Lung (tissue), 12 donors: ENCODE measurements around the gene TBC1D22A. TPM values are rescaled to one million over a fixed set of nuclear protein-coding genes. Genes with fewer than 3 reads are reported as not detected.

Experiments used
- ATAC-seq: fragments of 200-7000 bp; cut with Tn5 transposase; one replicate; pipeline ENCODE4 v1.9.1; 2020; ENCODE audit warnings: moderate number of reproducible peaks; ENCODE audit not compliant: insufficient read depth, low FRiP score
- DNase-seq, 3 donors: peaks; one replicate each; pipeline ENCODE4 v3.0.0-alpha.2; 2013 to 2017
- H3K27ac ChIP-seq, 2 donors: one replicate each; pipeline ENCODE4 v1.5.1; 2013; ENCODE audit warnings: mild to moderate bottlenecking in 2 of 2, moderate library complexity in 2 of 2, control low read depth in 1 of 2, inconsistent platforms in 1 of 2, low read depth in 1 of 2, low read length in 1 of 2
- H3K27me3 ChIP-seq, 3 donors: one replicate each; pipeline ENCODE4 v1.5.1; 2013; ENCODE audit warnings: low read length in 2 of 3; ENCODE audit not compliant: control insufficient read depth in 3 of 3, insufficient read depth in 3 of 3
- H3K36me3 ChIP-seq, 4 donors: one replicate each; pipeline ENCODE4 v1.5.1; 2013; ENCODE audit warnings: low read length in 4 of 4, mild to moderate bottlenecking in 1 of 4, moderate library complexity in 1 of 4; ENCODE audit not compliant: control insufficient read depth in 4 of 4, insufficient read depth in 4 of 4
- H3K4me1 ChIP-seq, 5 donors: one replicate each; pipeline ENCODE4 v1.5.1; 2013; ENCODE audit warnings: low read length in 5 of 5, mild to moderate bottlenecking in 2 of 5, moderate library complexity in 1 of 5; ENCODE audit not compliant: control insufficient read depth in 5 of 5, insufficient read depth in 5 of 5
- H3K4me3 ChIP-seq: one replicate; pipeline ENCODE4 v1.5.1; 2013; ENCODE audit warnings: mild to moderate bottlenecking, control low read depth, moderate library complexity
- H3K9ac ChIP-seq, 2 donors: one replicate each; pipeline ENCODE4 v1.5.1; 2013; ENCODE audit warnings: low read length in 2 of 2, control low read depth in 1 of 2; ENCODE audit not compliant: insufficient read depth in 1 of 2
- H3K9me3 ChIP-seq, 4 donors: one replicate each; pipeline ENCODE4 v1.5.1; 2013; ENCODE audit warnings: low read length in 3 of 4, mild to moderate bottlenecking in 1 of 4, moderate library complexity in 1 of 4; ENCODE audit not compliant: control insufficient read depth in 4 of 4, insufficient read depth in 3 of 4
- WGBS, 2 donors: extraction: QIAGEN DNeasy Blood & Tissue Kit; methylation state at CpG; one replicate each; pipeline ENCODE4 v1.1.7; 2013; 5-methylcytosine and 5-hydroxymethylcytosine counted together
- polyA plus RNA-seq, 2 donors: library from polyadenylated mRNA; stranded (reverse); fragments of 200-250 nt; gene quantifications; one replicate each; pipeline ENCODE4 v1.2.1, GENCODE V29; 2013
- total RNA-seq, 2 donors: library from RNA; depleted of rRNA in 1 of 2; stranded (reverse); fragments of >200 nt in 1 of 2; gene quantifications; one replicate each; pipeline ENCODE4 v1.2.1, GENCODE V29; 2014 to 2021
- TF ChIP-seq, protein P1 (sequence below): IDR thresholded peaks from 2 replicates; pipeline ENCODE4 v1.5.1; 2012; ENCODE audit warnings: mild to moderate bottlenecking; ENCODE audit errors: control extremely low read depth, extremely low read depth
- donor health status: control.
- donor health status: control.
- donor health status: Bipolar disorder and iron deficiency.
- donor health status: healthy.
- donor health status: DM: yes; HTN: yes; CAD: no.

The TBC1D22A gene
- total and polyA plus RNA-seq, 4 donors = 20.2 to 38.4 (median 21.0) TPM

DNA sequence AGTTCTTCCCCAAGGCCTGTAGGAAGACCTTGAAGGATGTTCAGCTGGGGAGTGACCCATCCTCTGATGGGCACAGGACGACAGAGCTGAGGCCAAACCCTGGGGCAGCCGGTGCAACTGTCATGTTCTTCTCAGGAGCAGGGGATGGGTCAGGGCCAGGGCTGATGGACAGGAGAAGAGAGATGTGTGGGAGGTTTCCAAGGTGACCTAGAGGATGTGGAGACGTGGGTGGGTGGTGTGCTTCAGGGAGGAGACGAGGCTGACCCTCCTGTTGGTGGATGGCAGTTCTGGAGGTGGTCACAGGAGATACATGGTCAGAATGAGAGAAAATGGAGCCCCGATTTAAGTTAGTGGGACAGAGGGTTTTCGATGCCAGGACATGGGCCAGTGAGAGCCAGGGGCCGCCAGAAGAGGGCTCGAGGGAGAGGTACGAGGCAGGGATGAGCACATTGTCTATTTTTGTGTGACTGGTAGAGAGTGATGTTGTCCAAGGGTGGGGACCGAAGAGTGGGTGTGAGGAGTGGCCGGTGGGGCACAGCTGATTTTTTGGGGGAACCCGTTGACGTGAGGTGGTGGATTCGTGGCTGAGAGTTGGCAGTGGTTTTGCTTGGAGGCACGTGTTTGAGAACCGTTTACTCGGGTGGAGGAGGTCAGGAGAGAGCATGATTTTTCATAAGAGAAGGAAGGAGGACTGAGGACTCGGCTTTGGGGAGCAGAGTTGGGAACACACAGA is 14.6 kb downstream of the TBC1D22A start:
- peaks cover 5 to 34% (median 8%) of the 10 kb centered on the region in 5 donors for H3K4me1 ChIP-seq

DNA sequence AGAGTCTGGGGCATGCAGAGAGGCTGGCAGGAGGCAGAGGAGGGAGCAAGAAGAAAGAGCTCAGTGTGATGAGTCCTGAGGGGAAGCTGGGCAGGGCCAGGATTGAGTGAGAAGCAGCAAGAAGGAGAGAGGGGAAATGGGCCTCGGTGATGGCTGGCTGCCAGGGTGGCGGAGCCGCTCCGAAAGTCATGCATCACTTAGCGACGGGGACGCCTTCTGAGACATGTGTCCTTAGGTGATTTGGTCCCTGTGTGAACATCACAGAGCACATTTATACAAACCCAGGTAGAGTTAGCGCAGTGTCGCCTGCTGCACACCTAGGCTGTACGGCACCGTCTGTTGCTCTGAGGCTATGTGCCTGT is 15.1 kb downstream of the TBC1D22A start:
- ATAC-seq (no peak), DNase-seq (peak; percentile 49 to 69 (median 60))
- no peaks in the 10 kb centered on the region for H3K9me3 ChIP-seq
- no peak overlapping the region for H3K27ac ChIP-seq
- peaks cover 0 to 1% (median 0%) of the 10 kb centered on the region in 4 donors for H3K36me3 ChIP-seq
- no peaks in the 10 kb centered on the region for H3K27me3 ChIP-seq
- no peak overlapping the region for H3K4me3 ChIP-seq
- TF ChIP-seq, protein P1, sequence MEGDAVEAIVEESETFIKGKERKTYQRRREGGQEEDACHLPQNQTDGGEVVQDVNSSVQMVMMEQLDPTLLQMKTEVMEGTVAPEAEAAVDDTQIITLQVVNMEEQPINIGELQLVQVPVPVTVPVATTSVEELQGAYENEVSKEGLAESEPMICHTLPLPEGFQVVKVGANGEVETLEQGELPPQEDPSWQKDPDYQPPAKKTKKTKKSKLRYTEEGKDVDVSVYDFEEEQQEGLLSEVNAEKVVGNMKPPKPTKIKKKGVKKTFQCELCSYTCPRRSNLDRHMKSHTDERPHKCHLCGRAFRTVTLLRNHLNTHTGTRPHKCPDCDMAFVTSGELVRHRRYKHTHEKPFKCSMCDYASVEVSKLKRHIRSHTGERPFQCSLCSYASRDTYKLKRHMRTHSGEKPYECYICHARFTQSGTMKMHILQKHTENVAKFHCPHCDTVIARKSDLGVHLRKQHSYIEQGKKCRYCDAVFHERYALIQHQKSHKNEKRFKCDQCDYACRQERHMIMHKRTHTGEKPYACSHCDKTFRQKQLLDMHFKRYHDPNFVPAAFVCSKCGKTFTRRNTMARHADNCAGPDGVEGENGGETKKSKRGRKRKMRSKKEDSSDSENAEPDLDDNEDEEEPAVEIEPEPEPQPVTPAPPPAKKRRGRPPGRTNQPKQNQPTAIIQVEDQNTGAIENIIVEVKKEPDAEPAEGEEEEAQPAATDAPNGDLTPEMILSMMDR = no peak
- H3K4me1 ChIP-seq = peaks cover 5 to 34% (median 8%) of the 10 kb centered on the region in 5 donors
- H3K9ac ChIP-seq = no peak overlapping the region
- WGBS, 2 donors = 25 to 46% methylated on average over 11 of the region's 11 CpGs

More for the DNA sequence above, 14.6 kb downstream of the TBC1D22A start:
- H3K27ac ChIP-seq = peak overlapping the region in 1 of 2 donors; percentile 28
- H3K36me3 ChIP-seq = peaks cover 0 to 1% (median 0%) of the 10 kb centered on the region in 4 donors
- no peaks in the 10 kb centered on the region for H3K27me3 ChIP-seq
- no peak overlapping the region for H3K9ac ChIP-seq
- H3K4me3 ChIP-seq = no peak overlapping the region
- ATAC-seq (no peak), DNase-seq (no peak)
- TF ChIP-seq, protein P1 = no peak
- 54 to 56% methylated on average over 18 of the region's 18 CpGs for WGBS, 2 donors
- no peaks in the 10 kb centered on the region for H3K9me3 ChIP-seq

DNA sequence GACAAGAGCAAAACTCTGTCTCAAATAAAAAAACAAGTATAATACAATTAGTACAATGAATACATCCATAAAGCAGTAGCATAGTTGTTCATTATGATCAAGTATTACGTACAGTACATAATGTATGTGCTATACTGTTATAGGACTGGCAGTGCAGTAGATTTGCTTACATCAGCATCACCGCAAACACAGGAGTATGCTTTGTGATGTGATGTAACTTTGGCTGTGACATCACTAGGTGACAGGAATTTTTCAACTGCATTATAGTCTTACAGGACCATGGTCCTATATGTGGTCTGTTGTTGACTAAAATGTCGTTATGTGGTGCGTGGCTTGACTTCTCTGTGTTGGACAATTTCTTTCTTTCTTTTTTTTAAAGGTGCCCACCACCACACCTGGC is 16.6 kb downstream of the TBC1D22A start:
- Histone ChIP-seq H3K9ac (no peak overlapping the region), H3K36me3 (no peaks in the 10 kb centered on the region), H3K4me3 (no peak overlapping the region), H3K27me3 (no peaks in the 10 kb centered on the region), H3K9me3 (no peaks in the 10 kb centered on the region), H3K4me1 (peaks cover 5 to 34% (median 8%) of the 10 kb centered on the region in 5 donors), H3K27ac (no peak overlapping the region)
- 94 to 95% methylated on average over 4 of the region's 4 CpGs for WGBS, 2 donors
- no peak for DNase-seq
- TF ChIP-seq, protein P1 = no peak
- no peak for ATAC-seq
